A549 (cell line): ENCODE measurements around the gene CEP290. TPM values are rescaled to one million over a fixed set of nuclear protein-coding genes. Genes with fewer than 3 reads are reported as not detected.

ENCODE experiments used
- ATAC-seq, 2 experiments: fragments of 200-7000 bp in 1 of 2; fragments of >200 bp in 1 of 2; cut with Nextera tagmentation in 1 of 2; cut with Tn5 transposase in 1 of 2; 3 replicates each; pipeline versions ENCODE4 v1.8.0 to v1.9.1; 2018 to 2020; ENCODE audit warnings: mild to moderate bottlenecking in 1 of 2, moderate library complexity in 1 of 2
- CTCF ChIA-PET: fragments of 300-600 bp; sonication (Branson Sonifier 250); formaldehyde crosslinking; extraction: SDS; loops from one replicate; lab custom pipeline; 2021; ENCODE audit warnings: antibody characterized with exemption, inconsistent platforms; lab: Yijun Ruan, JAX
- POLR2A ChIA-PET: fragments of 350-600 bp; formaldehyde crosslinking; extraction: SDS; loops from one replicate; lab custom pipeline; 2021; ENCODE audit warnings: antibody characterized with exemption, inconsistent platforms; lab: Yijun Ruan, JAX
- DNase-seq, 2 experiments: peaks; one replicate each; pipeline versions ENCODE4 v3.0.0 to v3.0.0-alpha.2; 2011 to 2016; ENCODE audit warnings: low read depth in 1 of 2, low spot score in 1 of 2
- FAIRE-seq: peaks from 2 replicates; lab custom pipeline; 2011; peaks lifted over from hg19 to GRCh38; lab: Jason Lieb, UNC
- H3K27ac ChIP-seq, 2 experiments: fragments of >200 bp; sonication (Bioruptor Twin); formaldehyde crosslinking; 3 replicates each; pipeline ENCODE4 v1.5.1; 2016 to 2017
- H3K4me1 ChIP-seq: fragments of >200 bp; sonication (Bioruptor Twin); formaldehyde crosslinking; 3 replicates; pipeline ENCODE4 v1.6.1; 2016
- H3K4me2 ChIP-seq: fragments of >200 bp; sonication (Bioruptor Twin); formaldehyde crosslinking; 3 replicates; pipeline ENCODE4 v1.6.1; 2016
- H3K4me3 ChIP-seq: fragments of >200 bp; sonication (Bioruptor Twin); formaldehyde crosslinking; 3 replicates; pipeline ENCODE4 v1.5.1; 2016
- H3K9me3 ChIP-seq: fragments of >200 bp; sonication (Bioruptor Twin); formaldehyde crosslinking; 3 replicates; pipeline ENCODE4 v1.6.1; 2016
- BHLHE40 ChIP-seq: IDR thresholded peaks from 2 replicates; pipeline ENCODE4 v1.6.1; 2012; ENCODE audit warnings: low read depth, low read length, inconsistent platforms
- CBX2 ChIP-seq: fragments of 200-600 bp; sonication (generic); IDR thresholded peaks from 2 replicates; pipeline ENCODE4 v1.6.1; 2016; ENCODE audit warnings: low read depth, mild to moderate bottlenecking, borderline replicate concordance
- CEBPB ChIP-seq, 2 experiments: fragments of >200 bp in 1 of 2; sonication (Bioruptor Twin) in 1 of 2; formaldehyde crosslinking in 1 of 2; IDR thresholded peaks; 2 replicates each; pipeline ENCODE4 v1.6.1; 2012 to 2016
- EHF ChIP-seq: fragments of 250-450 bp; sonication (Bioruptor Pico); IDR thresholded peaks from 2 replicates; pipeline ENCODE4 v1.5.0; 2020; ENCODE audit warnings: mild to moderate bottlenecking
- FOSL2 ChIP-seq, 2 experiments: fragments of 450-650 bp in 1 of 2; fragments of >200 bp in 1 of 2; sonication (Bioruptor Twin) in 1 of 2; formaldehyde crosslinking; IDR thresholded peaks; 2 replicates each; pipeline versions ENCODE4 v1.5.0 to v1.6.1; 2016 to 2020; ENCODE audit warnings: mild to moderate bottlenecking in 1 of 2, moderate library complexity in 1 of 2
- HDAC2 ChIP-seq: fragments of 200-600 bp; sonication (generic); IDR thresholded peaks from 2 replicates; pipeline ENCODE4 v1.6.1; 2016
- KDM5A ChIP-seq: fragments of 200-600 bp; sonication (generic); IDR thresholded peaks from 2 replicates; pipeline ENCODE4 v1.6.1; 2016; ENCODE audit warnings: antibody characterized with exemption, mild to moderate bottlenecking
- MAZ ChIP-seq: fragments of 150-350 bp; IDR thresholded peaks from 2 replicates; pipeline ENCODE4 v1.6.1; 2014; ENCODE audit warnings: antibody characterized with exemption, low read depth, low read length, borderline replicate concordance
- PBX3 ChIP-seq: IDR thresholded peaks from 2 replicates; pipeline ENCODE4 v1.6.1; 2012
- POLR2A ChIP-seq: IDR thresholded peaks from 2 replicates; pipeline ENCODE4 v1.6.1; 2012; ENCODE audit warnings: mild to moderate bottlenecking, low read length
- RAD21 ChIP-seq, 2 experiments: fragments of >200 bp in 1 of 2; sonication (Bioruptor Twin) in 1 of 2; formaldehyde crosslinking in 1 of 2; IDR thresholded peaks in 1 of 2; conservative IDR thresholded peaks in 1 of 2; 2 replicates in 1 of 2; 3 replicates in 1 of 2; pipeline ENCODE4 v1.6.1; 2012 to 2018; ENCODE audit warnings: inconsistent platforms in 1 of 2
- RARB ChIP-seq: fragments of 250-450 bp; sonication (Bioruptor Pico); IDR thresholded peaks from 2 replicates; pipeline ENCODE4 v1.8.0; 2021; ENCODE audit warnings: mild to moderate bottlenecking, moderate library complexity
- SMC3 ChIP-seq: fragments of >200 bp; sonication (Bioruptor Twin); formaldehyde crosslinking; IDR thresholded peaks from 3 replicates; pipeline ENCODE4 v1.6.1; 2018; ENCODE audit warnings: inconsistent platforms
- TFCP2L1 ChIP-seq: fragments of 250-450 bp; sonication (Bioruptor Pico); IDR thresholded peaks from 2 replicates; pipeline ENCODE4 v1.5.0; 2021; ENCODE audit warnings: mild to moderate bottlenecking
- ZFP36 ChIP-seq: fragments of 450-650 bp; IDR thresholded peaks from 2 replicates; pipeline ENCODE4 v1.6.1; 2014; ENCODE audit warnings: borderline replicate concordance; ENCODE audit not compliant: partially characterized antibody
- WGBS: methylation state at CpG from one replicate; pipeline ENCODE4 v1.1.6; 2017; ENCODE audit errors: missing lambda C conversion rate; 5-methylcytosine and 5-hydroxymethylcytosine counted together
- polyA plus RNA-seq, 4 experiments: library from polyadenylated mRNA; depleted of rRNA in 3 of 4; stranded (reverse); fragments of >200 nt; fragmentation: RNase III in 1 of 4; extraction: RNeasy Plus Mini Kit Qiagen cat#74134 plus additional on column Dnase treatment in 1 of 4; gene quantifications; 2 replicates in 3 of 4; 3 replicates in 1 of 4; pipeline ENCODE4 v1.2.3, GENCODE V29; 2011 to 2017
- TF ChIP-seq, protein P1 (sequence below): fragments of >200 bp; sonication (Bioruptor Twin); formaldehyde crosslinking; IDR thresholded peaks from 3 replicates; pipeline ENCODE4 v1.6.1; 2016
- TF ChIP-seq, protein P2 (sequence below): IDR thresholded peaks from 2 replicates; pipeline ENCODE4 v1.6.1; 2012; ENCODE audit warnings: low read depth, borderline replicate concordance

CEP290 gene
- polyA plus RNA-seq, 2 of the 4 experiments (the other 2 are of a cell fraction), result 6.7 to 23.1 TPM

DNA sequence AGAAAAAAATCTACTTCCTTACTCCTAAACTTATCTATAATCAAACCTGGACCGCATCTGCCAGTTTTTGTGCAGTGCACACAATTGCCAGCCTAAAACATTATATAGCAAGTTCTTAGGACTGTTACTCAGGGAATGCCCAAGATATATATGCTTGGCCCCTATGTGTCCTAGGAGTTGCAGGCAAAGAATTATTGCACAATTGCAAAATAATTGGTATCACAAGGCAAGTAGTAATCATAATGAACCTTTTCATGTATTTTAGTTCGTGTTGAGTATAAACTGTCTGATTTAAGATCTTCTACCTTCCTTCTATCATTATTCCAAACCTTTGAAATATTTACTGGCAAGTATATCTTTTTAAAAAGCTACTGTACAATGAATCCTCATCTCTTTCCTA lies 45.7 kb upstream of the CEP290 start:
- ChIA-PET POLR2A (no interaction called here), CTCF (no interaction called here)
- ATAC-seq (no peak), FAIRE-seq (no peak), DNase-seq (no peak)
- TF ChIP-seq BHLHE40 (no peak), CEBPB (IDR thresholded peaks at IDR 0.05) (peak; percentile 12 to 53; a peak in 3 of 4 replicates)
- H3K4me2 ChIP-seq, result no peak overlapping the region
- no peak overlapping the region for H3K4me3 ChIP-seq
- H3K9me3 ChIP-seq, result no peaks in the 10 kb centered on the region
- H3K27ac ChIP-seq, result no peak overlapping the region
- H3K4me1 ChIP-seq, result peaks cover 4% of the 10 kb centered on the region; the same call in 1 of the 3 replicates
- WGBS, result 88% methylated on average over 2 of the region's 2 CpGs

- H3K9me3 ChIP-seq, result no peaks in the 10 kb centered on the region
- CTCF ChIA-PET, result no interaction called here
- no peak overlapping the region for H3K4me2 ChIP-seq
- H3K4me1 ChIP-seq, result peaks cover 4% of the 10 kb centered on the region; the same call in 1 of the 3 replicates
- no peak overlapping the region for H3K4me3 ChIP-seq
- FAIRE-seq, result no peak
- POLR2A ChIA-PET, result no interaction called here
- ATAC-seq, result peak; percentile 42 to 71; a peak in 2 of 6 replicates
- no peak overlapping the region for H3K27ac ChIP-seq
- TF ChIP-seq KDM5A, result no peak
- TF ChIP-seq, protein P1, sequence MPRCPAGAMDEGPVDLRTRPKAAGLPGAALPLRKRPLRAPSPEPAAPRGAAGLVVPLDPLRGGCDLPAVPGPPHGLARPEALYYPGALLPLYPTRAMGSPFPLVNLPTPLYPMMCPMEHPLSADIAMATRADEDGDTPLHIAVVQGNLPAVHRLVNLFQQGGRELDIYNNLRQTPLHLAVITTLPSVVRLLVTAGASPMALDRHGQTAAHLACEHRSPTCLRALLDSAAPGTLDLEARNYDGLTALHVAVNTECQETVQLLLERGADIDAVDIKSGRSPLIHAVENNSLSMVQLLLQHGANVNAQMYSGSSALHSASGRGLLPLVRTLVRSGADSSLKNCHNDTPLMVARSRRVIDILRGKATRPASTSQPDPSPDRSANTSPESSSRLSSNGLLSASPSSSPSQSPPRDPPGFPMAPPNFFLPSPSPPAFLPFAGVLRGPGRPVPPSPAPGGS, result no peak
- TF ChIP-seq RAD21 (conservative IDR thresholded peaks at IDR 0.05 in 1 of 2, IDR thresholded peaks at IDR 0.05 in 1 of 2), result no peak
- TF ChIP-seq SMC3, result no peak
- no peak for TF ChIP-seq FOSL2 (IDR thresholded peaks at IDR 0.05)
- no peak for TF ChIP-seq FOSL2 (CRISPR knock-in tag; IDR thresholded peaks at IDR 0.05)
- TF ChIP-seq MAZ, result no peak
- no peak for TF ChIP-seq HDAC2
- TF ChIP-seq ZFP36, result no peak
- no peak for TF ChIP-seq EHF (CRISPR knock-in tag)
- no peak for TF ChIP-seq POLR2A
- TF ChIP-seq, all 56 proteins: peak for 0
- DNase-seq, result peak in 1 of 2 experiments; percentile 22
These were observed 44.1 kb upstream of the CEP290 start for GRCh38 chr12:88185988-88186387.

- DNase-seq, result no peak
- Histone ChIP-seq H3K4me3 (no peak overlapping the region), H3K9me3 (no peaks in the 10 kb centered on the region), H3K4me1 (peaks cover 4% of the 10 kb centered on the region; the same call in 1 of the 3 replicates), H3K27ac (no peak overlapping the region), H3K4me2 (no peak overlapping the region)
- FAIRE-seq, result no peak
- no peak for TF ChIP-seq PBX3
- POLR2A ChIA-PET, result no interaction called here
- 94% methylated on average over 2 of the region's 2 CpGs for WGBS
- CTCF ChIA-PET, result no interaction called here
- no peak for ATAC-seq
These were observed 43.4 kb upstream of the CEP290 start for GRCh38 chr12:88185279-88185678.

DNA sequence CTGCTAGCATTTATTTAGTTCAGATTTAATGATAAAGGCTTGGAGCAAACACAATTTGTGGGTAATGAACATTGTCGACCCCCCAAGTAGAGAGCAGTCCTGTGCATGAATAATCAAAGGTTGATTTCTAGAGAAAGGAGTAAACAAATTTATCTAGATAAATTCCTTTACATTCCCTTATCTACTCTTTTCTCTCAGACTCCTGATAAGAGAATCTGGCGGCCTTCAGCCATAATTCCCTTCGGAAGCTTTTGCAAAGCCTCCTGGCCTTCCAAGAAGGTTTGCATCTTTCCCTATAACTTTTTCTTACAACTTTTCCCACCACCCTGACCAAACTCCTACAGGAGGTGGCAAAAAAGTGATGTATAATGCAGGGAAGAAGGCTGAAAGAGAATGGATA lies 42.3 kb upstream of the CEP290 start:
- no peak for TF ChIP-seq CBX2
- no peak for TF ChIP-seq RARB (CRISPR knock-in tag)
- TF ChIP-seq TFCP2L1 (CRISPR knock-in tag), result no peak
- TF ChIP-seq, protein P2, sequence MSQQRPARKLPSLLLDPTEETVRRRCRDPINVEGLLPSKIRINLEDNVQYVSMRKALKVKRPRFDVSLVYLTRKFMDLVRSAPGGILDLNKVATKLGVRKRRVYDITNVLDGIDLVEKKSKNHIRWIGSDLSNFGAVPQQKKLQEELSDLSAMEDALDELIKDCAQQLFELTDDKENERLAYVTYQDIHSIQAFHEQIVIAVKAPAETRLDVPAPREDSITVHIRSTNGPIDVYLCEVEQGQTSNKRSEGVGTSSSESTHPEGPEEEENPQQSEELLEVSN, result no peak

More for the DNA sequence above, 42.3 kb upstream of the CEP290 start:
- ATAC-seq (no peak), DNase-seq (no peak), FAIRE-seq (no peak)
- Histone ChIP-seq H3K4me2 (no peak overlapping the region), H3K4me1 (peaks cover 4% of the 10 kb centered on the region; the same call in 1 of the 3 replicates), H3K4me3 (no peak overlapping the region), H3K27ac (no peak overlapping the region), H3K9me3 (no peaks in the 10 kb centered on the region)
- ChIA-PET POLR2A (no interaction called here), CTCF (no interaction called here)
- WGBS, result 93% methylated on average over 3 of the region's 3 CpGs
